Endothelial cell of umbilical vein (primary cell): Measurements from ENCODE around the gene TSNAXIP1. TPM values are rescaled to one million over a fixed set of nuclear protein-coding genes. Genes with fewer than 3 reads are reported as not detected.
A peak's percentile ranks its signal among the peaks of the same experiment; 100 is the strongest.

ENCODE experiments used
- BruUV-seq: library from RNA; stranded (reverse); fragments of 400-500 nt; replicated peaks from 2 replicates; lab custom pipeline; 2021; lab: Mats Ljungman, UMichigan
- CTCF ChIA-PET: fragments of 300-600, 350-600 bp; sonication (Branson Sonifier 250); formaldehyde crosslinking; loops from one replicate; lab custom pipeline; 2021; ENCODE audit warnings: antibody characterized with exemption, inconsistent platforms; lab: Charles Lee
- POLR2A ChIA-PET: fragments of 300-600, 350-600 bp; sonication (Branson Sonifier 250); formaldehyde crosslinking; loops from one replicate; lab custom pipeline; 2021; ENCODE audit warnings: antibody characterized with exemption, inconsistent platforms; lab: Charles Lee
- DNase-seq: peaks from one replicate; pipeline ENCODE4 v3.0.0-alpha.2; 2011; ENCODE audit warnings: low read depth, low spot score
- FAIRE-seq: peaks from 2 replicates; lab custom pipeline; 2011; peaks lifted over from hg19 to GRCh38; lab: Jason Lieb, UNC
- H2AFZ ChIP-seq: 2 replicates; pipeline ENCODE4 v1.6.0; 2012; ENCODE audit warnings: low read depth, low read length, control low read depth, inconsistent platforms
- H3K27ac ChIP-seq: 2 replicates; pipeline ENCODE4 v1.5.1; 2011; ENCODE audit warnings: low read depth, mild to moderate bottlenecking, control low read depth, low read length, moderate library complexity; ENCODE audit not compliant: insufficient read depth
- H3K27me3 ChIP-seq, 2 experiments: 2 replicates each; pipeline versions ENCODE4 v1.6.0 to v1.6.1; 2011; ENCODE audit warnings: low read length in 2 of 2, mixed read lengths in 1 of 2; ENCODE audit not compliant: control insufficient read depth in 2 of 2, insufficient read depth in 2 of 2
- H3K36me3 ChIP-seq, 2 experiments: 2 replicates in 1 of 2; 3 replicates in 1 of 2; pipeline ENCODE4 v1.5.1; 2011; ENCODE audit warnings: low read length in 2 of 2, mild to moderate bottlenecking in 1 of 2, moderate library complexity in 1 of 2; ENCODE audit not compliant: control insufficient read depth in 2 of 2, insufficient read depth in 2 of 2; ENCODE audit errors: extremely low read depth in 1 of 2
- H3K4me1 ChIP-seq: 3 replicates; pipeline ENCODE4 v1.5.1; 2011; ENCODE audit warnings: mild to moderate bottlenecking, low read length; ENCODE audit not compliant: control insufficient read depth, insufficient read depth; ENCODE audit errors: extremely low read depth
- H3K4me2 ChIP-seq: 2 replicates; pipeline ENCODE4 v1.6.1; 2011; ENCODE audit warnings: low read length, control low read depth, mixed read lengths; ENCODE audit not compliant: insufficient read depth
- H3K4me3 ChIP-seq, 3 experiments: fragments of 200-600 bp in 1 of 3; sonication (generic), shearing (Covaris generic) in 1 of 3; replicated peaks in 1 of 3; 2 replicates each; pipeline ENCODE4 v1.5.1; 2011 to 2016; ENCODE audit warnings: control low read depth in 3 of 3, low read length in 3 of 3, mild to moderate bottlenecking in 2 of 3, inconsistent platforms in 1 of 3, low read depth in 1 of 3, moderate library complexity in 1 of 3; ENCODE audit not compliant: insufficient read depth in 1 of 3
- H3K79me2 ChIP-seq: 2 replicates; pipeline ENCODE4 v1.6.0; 2012; ENCODE audit warnings: low read length, inconsistent platforms; ENCODE audit not compliant: control insufficient read depth, insufficient read depth
- H3K9ac ChIP-seq: replicated peaks from 2 replicates; pipeline ENCODE3; 2011; ENCODE audit warnings: low read length, control low read depth; ENCODE audit not compliant: insufficient read depth; ENCODE audit errors: extremely low read depth
- H3K9me1 ChIP-seq: replicated peaks from 3 replicates; pipeline ENCODE4 v1.6.0; 2011; ENCODE audit warnings: mild to moderate bottlenecking, low read length; ENCODE audit not compliant: control insufficient read depth, insufficient read depth; ENCODE audit errors: extremely low read depth
- H3K9me3 ChIP-seq: replicated peaks from 2 replicates; pipeline ENCODE4 v1.5.1; 2012; ENCODE audit warnings: low read length, inconsistent platforms; ENCODE audit not compliant: control insufficient read depth, insufficient read depth
- H4K20me1 ChIP-seq: replicated peaks from 2 replicates; pipeline ENCODE3; 2011; ENCODE audit warnings: mild to moderate bottlenecking, low read length; ENCODE audit not compliant: control insufficient read depth, insufficient read depth; ENCODE audit errors: extremely low read depth
- CTCF ChIP-seq, 2 donors: IDR thresholded peaks; 1 replicate in 1 of 2; 2 replicates in 1 of 2; pipeline ENCODE4 v1.5.1; 2011; ENCODE audit warnings: low read length in 2 of 2, mild to moderate bottlenecking in 2 of 2, moderate library complexity in 2 of 2, control low read depth in 1 of 2, inconsistent platforms in 1 of 2, low read depth in 1 of 2; ENCODE audit not compliant: insufficient read depth in 1 of 2; ENCODE audit errors: extremely low read depth in 1 of 2
- EZH2 ChIP-seq: IDR thresholded peaks from 2 replicates; pipeline ENCODE4 v1.6.1; 2012; ENCODE audit warnings: borderline replicate concordance, low read depth, mild to moderate bottlenecking, moderate library complexity, low read length, inconsistent platforms; ENCODE audit not compliant: severe bottlenecking
- FOS ChIP-seq: IDR thresholded peaks from 2 replicates; pipeline ENCODE4 v1.6.1; 2011; ENCODE audit warnings: mild to moderate bottlenecking, low read length, moderate library complexity, borderline replicate concordance; ENCODE audit not compliant: insufficient read depth
- GATA2 ChIP-seq: IDR thresholded peaks from 2 replicates; pipeline ENCODE4 v1.7.0; 2011; ENCODE audit warnings: low read depth, mild to moderate bottlenecking, moderate library complexity, mixed read lengths, low read length; ENCODE audit not compliant: insufficient read length, insufficient read depth
- JUN ChIP-seq: IDR thresholded peaks from 2 replicates; pipeline ENCODE4 v1.6.1; 2011; ENCODE audit warnings: borderline replicate concordance, low read depth; ENCODE audit not compliant: insufficient read length, insufficient read depth
- MAX ChIP-seq: IDR thresholded peaks from 2 replicates; pipeline ENCODE4 v1.6.1; 2011; ENCODE audit not compliant: insufficient read depth, insufficient read length
- MYC ChIP-seq: IDR thresholded peaks from one replicate; pipeline ENCODE4 v1.6.1; 2011; ENCODE audit warnings: mild to moderate bottlenecking, low read depth, low read length
- POLR2A ChIP-seq: IDR thresholded peaks from 2 replicates; pipeline ENCODE4 v1.6.1; 2012; ENCODE audit warnings: low read depth, mild to moderate bottlenecking, control low read depth, low read length
- POLR2AphosphoS5 ChIP-seq: IDR thresholded peaks from 2 replicates; pipeline ENCODE4 v1.6.1; 2012; ENCODE audit warnings: low read depth, mild to moderate bottlenecking, control low read depth, low read length, moderate library complexity; ENCODE audit not compliant: insufficient read depth
- dilution Hi-C: fragments of 300-500 bp; cut with MboI; formaldehyde crosslinking; loops from one replicate; pipeline ENCODE4 v1.15.0; 2019; ENCODE audit warnings: low sequenced_read_pairs; ENCODE audit not compliant: extremely low pct_ligation_motif_present
- intact Hi-C: fragments of 100-400 bp; cut with micrococcal nuclease; formaldehyde crosslinking; loops from one replicate; pipeline ENCODE4 v1.10.0; 2022
- polyA plus RNA-seq, 4 experiments: library from polyadenylated mRNA; depleted of rRNA in 3 of 4; stranded (reverse) in 3 of 4; unstranded in 1 of 4; fragments of >200 nt; gene quantifications; 2 replicates each; pipeline versions ENCODE4 v1.2.1 to v1.2.3, GENCODE V29; 2011 to 2012; ENCODE audit warnings: missing spikeins in 1 of 4
- total RNA-seq: library from RNA; stranded (reverse); gene quantifications from 2 replicates; pipeline ENCODE4 v1.2.3, GENCODE V29; 2021

TSNAXIP1 gene
- total and polyA plus RNA-seq, 2 donors (not counting 3 experiments of a cell fraction or from before 2014, with no cell fraction given), result 0.95 to 1.2 TPM

- Histone ChIP-seq H3K9me1 (no peaks in the 10 kb centered on the region), H3K79me2 (peaks cover 92% of the 10 kb centered on the region), H2AFZ (no peak overlapping the region), H3K4me3 (no peak overlapping the region), H3K9me3 (no peaks in the 10 kb centered on the region), H3K9ac (no peak overlapping the region), H3K4me1 (peaks cover 9% of the 10 kb centered on the region), H3K27me3 (no peaks in the 10 kb centered on the region), H3K4me2 (no peak overlapping the region), H3K36me3 (peaks cover 0 to 16% of the 10 kb centered on the region in 2 experiments), H4K20me1 (no peaks in the 10 kb centered on the region), H3K27ac (peak overlapping the region; percentile 56)
- dilution Hi-C loops (no loop called here), intact Hi-C loops (no loop called here)
- TF ChIP-seq JUN, result no peak
- TF ChIP-seq POLR2AphosphoS5, result no peak
- no peak for TF ChIP-seq GATA2
- no peak for TF ChIP-seq MAX
- TF ChIP-seq FOS, result no peak
- no peak for TF ChIP-seq EZH2
- no peak for TF ChIP-seq POLR2A
- TF ChIP-seq CTCF (IDR thresholded peaks at IDR 0.05; ENCODE audit: extremely low read depth in 1 of 2, insufficient read depth in 1 of 2, low read depth in 1 of 2, low read length in 2 of 2), result no peak
- no peak for TF ChIP-seq MYC
- ChIA-PET CTCF (interaction anchor here (0.9 to 3.3 kb wide), 3 partner anchors 9 to 41 kb away, joined by 3 to 12 read pairs (median 3); partner anchors contain the start of gene CENPT), POLR2A (no interaction called here)
- BruUV-seq, result no TSS peak
- DNase-seq, result no peak
- FAIRE-seq, result no peak
Observed at GRCh38 chr16:67856927-67857546, 50.3 kb downstream of the TSNAXIP1 start.
